Activated T-helper 1 cell treated with anti-CD3 and anti-CD28 coated beads, Interleukin-2, amount 50 U/mL, for 16 hours (primary cell): Measurements from ENCODE around the gene GCSAML.
"Not testable (repeated sequence)": the region's sequence is repeated elsewhere in the genome, so short reads cannot be mapped to it uniquely, and the experiment has no call there.

Experiments
- DNase-seq, 2 donors: peaks; one replicate each; pipeline ENCODE4 v3.0.0-alpha.2; 2020; ENCODE audit warnings: low read depth in 1 of 2, low spot score in 1 of 2

GCSAML gene

GRCh38 chr1:247548769-247549182 is at the start of gene GCSAML:
Gene GCSAML (plus strand): TSS chr1:247549134. CDS start chr1:247549192, 58 bp downstream.
- no peak for DNase-seq

- no peak for DNase-seq
Observed at GRCh38 chr1:247500865-247501264, 48.1 kb upstream of the GCSAML start.

- no peak for DNase-seq
Observed at GRCh38 chr1:247506831-247507230, 42.1 kb upstream of the GCSAML start.

GRCh38 chr1:247517795-247518612 is 30.9 kb upstream of the GCSAML start:
- DNase-seq: no peak

GRCh38 chr1:247518613-247518891 is 30.4 kb upstream of the GCSAML start:
- no peak for DNase-seq

- DNase-seq: not testable (repeated sequence)
Observed at GRCh38 chr1:247521886-247522285, 27.0 kb upstream of the GCSAML start.

- no peak for DNase-seq
Observed at GRCh38 chr1:247528812-247529474, 20.0 kb upstream of the GCSAML start.

- no peak for DNase-seq
Observed at GRCh38 chr1:247529771-247530355, 19.1 kb upstream of the GCSAML start.

- no peak for DNase-seq
Observed at GRCh38 chr1:247530785-247531184, 18.1 kb upstream of the GCSAML start.

- no peak for DNase-seq
Observed at GRCh38 chr1:247531937-247532336, 17.0 kb upstream of the GCSAML start.

- no peak for DNase-seq
Observed at GRCh38 chr1:247535402-247535801, 13.5 kb upstream of the GCSAML start.

GRCh38 chr1:247536340-247536739 is 12.6 kb upstream of the GCSAML start, which contains the start of gene OR2C3:
Gene OR2C3 (minus strand): TSS chr1:247536440. CDS start chr1:247532511, 3,929 bp downstream.
- DNase-seq: no peak

GRCh38 chr1:247538561-247538960 is 10.4 kb upstream of the GCSAML start:
- no peak for DNase-seq

- DNase-seq: no peak
Observed at GRCh38 chr1:247539215-247539614, 9.7 kb upstream of the GCSAML start.

- no peak for DNase-seq
Observed at GRCh38 chr1:247540581-247540980, 8.4 kb upstream of the GCSAML start.

GRCh38 chr1:247542811-247543210 is 6.1 kb upstream of the GCSAML start:
- no peak for DNase-seq

GRCh38 chr1:247548092-247548491 is 842 bp upstream of the GCSAML start:
- no peak for DNase-seq

GRCh38 chr1:247551721-247552120 is 2.8 kb downstream of the GCSAML start:
- no peak for DNase-seq

- no peak for DNase-seq
Observed at GRCh38 chr1:247552231-247552630, 3.3 kb downstream of the GCSAML start.

- DNase-seq: no peak
Observed at GRCh38 chr1:247557926-247558674, 9.2 kb downstream of the GCSAML start.

- DNase-seq: no peak
Observed at GRCh38 chr1:247561711-247562110, 12.8 kb downstream of the GCSAML start.

GRCh38 chr1:247562198-247562597 is 13.3 kb downstream of the GCSAML start:
- no peak for DNase-seq
